ENCODE results near the gene PEX11G. TPM values are rescaled to one million over a fixed set of nuclear protein-coding genes. Genes with fewer than 3 reads are reported as not detected.

PEX11G gene
- polyA plus RNA-seq, 2 of the 4 experiments (the other 2 are of a cell fraction) = 1.3 to 1.9 TPM

DNA sequence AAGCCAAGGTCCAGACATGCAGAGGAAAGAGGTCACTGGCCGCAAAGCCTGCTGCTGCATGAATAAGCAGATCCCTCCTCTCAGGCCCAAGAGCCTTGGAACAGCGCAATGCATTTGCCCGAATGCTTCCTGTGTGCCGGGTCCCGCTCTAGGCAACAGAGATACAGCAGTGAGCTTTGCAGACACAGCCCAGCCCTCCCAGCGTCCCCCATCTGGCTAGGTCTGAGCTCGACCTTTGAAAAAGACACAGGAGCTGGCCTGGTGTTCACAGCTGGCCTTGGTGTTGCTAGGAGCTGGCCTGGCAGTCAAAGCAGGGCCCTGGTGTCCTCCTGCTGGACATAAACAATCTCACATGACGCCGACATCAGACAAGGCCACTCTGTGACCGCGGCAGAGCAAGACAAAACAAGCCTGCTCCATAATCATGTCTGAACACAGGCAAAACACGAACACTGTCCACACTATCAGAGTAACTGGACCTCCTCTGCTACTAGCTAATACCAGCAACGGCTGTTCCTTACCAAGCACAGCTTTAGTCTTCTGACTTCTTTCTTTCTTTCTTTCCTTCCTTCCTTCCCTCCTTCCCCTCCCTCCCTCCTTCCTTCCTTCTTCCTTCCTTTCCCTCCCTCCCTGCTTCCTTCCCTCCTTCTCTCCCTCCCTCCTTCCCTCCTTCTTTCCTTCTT lies 5.7 kb upstream of the PEX11G start:
- CTCF ChIA-PET = interaction anchor here (1.6 kb wide), 1 partner anchor 140 kb away, joined by 4 read pairs; no protein-coding TSS in a partner anchor
- POLR2A ChIA-PET = interaction anchor here (0.7 kb wide), 1 partner anchor 9 kb away, joined by 11 read pairs; no protein-coding TSS in a partner anchor
- Histone ChIP-seq H3K27ac (no peak overlapping the region), H3K9me3 (no peaks in the 10 kb centered on the region), H3K4me3 (no peak overlapping the region), H3K4me2 (no peak overlapping the region), H3K4me1 (peaks cover 1% of the 10 kb centered on the region)
- DNase-seq (ENCODE audit: low read depth in 1 of 2, low spot score in 1 of 2) (no peak), FAIRE-seq (no peak), ATAC-seq (peak; percentile 35 to 54; a peak in 3 of 6 replicates)
- TF ChIP-seq, protein P1, sequence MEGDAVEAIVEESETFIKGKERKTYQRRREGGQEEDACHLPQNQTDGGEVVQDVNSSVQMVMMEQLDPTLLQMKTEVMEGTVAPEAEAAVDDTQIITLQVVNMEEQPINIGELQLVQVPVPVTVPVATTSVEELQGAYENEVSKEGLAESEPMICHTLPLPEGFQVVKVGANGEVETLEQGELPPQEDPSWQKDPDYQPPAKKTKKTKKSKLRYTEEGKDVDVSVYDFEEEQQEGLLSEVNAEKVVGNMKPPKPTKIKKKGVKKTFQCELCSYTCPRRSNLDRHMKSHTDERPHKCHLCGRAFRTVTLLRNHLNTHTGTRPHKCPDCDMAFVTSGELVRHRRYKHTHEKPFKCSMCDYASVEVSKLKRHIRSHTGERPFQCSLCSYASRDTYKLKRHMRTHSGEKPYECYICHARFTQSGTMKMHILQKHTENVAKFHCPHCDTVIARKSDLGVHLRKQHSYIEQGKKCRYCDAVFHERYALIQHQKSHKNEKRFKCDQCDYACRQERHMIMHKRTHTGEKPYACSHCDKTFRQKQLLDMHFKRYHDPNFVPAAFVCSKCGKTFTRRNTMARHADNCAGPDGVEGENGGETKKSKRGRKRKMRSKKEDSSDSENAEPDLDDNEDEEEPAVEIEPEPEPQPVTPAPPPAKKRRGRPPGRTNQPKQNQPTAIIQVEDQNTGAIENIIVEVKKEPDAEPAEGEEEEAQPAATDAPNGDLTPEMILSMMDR (IDR thresholded peaks at IDR 0.05) = no peak
- TF ChIP-seq, protein P2, sequence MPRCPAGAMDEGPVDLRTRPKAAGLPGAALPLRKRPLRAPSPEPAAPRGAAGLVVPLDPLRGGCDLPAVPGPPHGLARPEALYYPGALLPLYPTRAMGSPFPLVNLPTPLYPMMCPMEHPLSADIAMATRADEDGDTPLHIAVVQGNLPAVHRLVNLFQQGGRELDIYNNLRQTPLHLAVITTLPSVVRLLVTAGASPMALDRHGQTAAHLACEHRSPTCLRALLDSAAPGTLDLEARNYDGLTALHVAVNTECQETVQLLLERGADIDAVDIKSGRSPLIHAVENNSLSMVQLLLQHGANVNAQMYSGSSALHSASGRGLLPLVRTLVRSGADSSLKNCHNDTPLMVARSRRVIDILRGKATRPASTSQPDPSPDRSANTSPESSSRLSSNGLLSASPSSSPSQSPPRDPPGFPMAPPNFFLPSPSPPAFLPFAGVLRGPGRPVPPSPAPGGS (IDR thresholded peaks at IDR 0.05) = no peak
- TF ChIP-seq HEYL (CRISPR knock-in tag; IDR thresholded peaks at IDR 0.05) (no peak), NR3C1 (IDR thresholded peaks at IDR 0.05) (no peak), EHF (CRISPR knock-in tag; IDR thresholded peaks at IDR 0.05) (no peak), JUNB (IDR thresholded peaks at IDR 0.05) (no peak), RAD21 (conservative IDR thresholded peaks at IDR 0.05 in 1 of 2, IDR thresholded peaks at IDR 0.05 in 1 of 2) (no peak), RARB (CRISPR knock-in tag; IDR thresholded peaks at IDR 0.05) (no peak), CEBPB (IDR thresholded peaks at IDR 0.05) (no peak), CBX8 (IDR thresholded peaks at IDR 0.05) (no peak), ZSCAN20 (CRISPR knock-in tag; IDR thresholded peaks at IDR 0.05) (no peak), KDM5A (IDR thresholded peaks at IDR 0.05) (no peak), TFCP2L1 (CRISPR knock-in tag; IDR thresholded peaks at IDR 0.05) (no peak), NFE2L2 (conservative IDR thresholded peaks at IDR 0.05; ENCODE audit: low read length) (no peak), TP53 (CRISPR knock-in tag; IDR thresholded peaks at IDR 0.05) (no peak), MYC (IDR thresholded peaks at IDR 0.05; ENCODE audit: borderline replicate concordance, low read length) (no peak)
- TF ChIP-seq, protein P3, sequence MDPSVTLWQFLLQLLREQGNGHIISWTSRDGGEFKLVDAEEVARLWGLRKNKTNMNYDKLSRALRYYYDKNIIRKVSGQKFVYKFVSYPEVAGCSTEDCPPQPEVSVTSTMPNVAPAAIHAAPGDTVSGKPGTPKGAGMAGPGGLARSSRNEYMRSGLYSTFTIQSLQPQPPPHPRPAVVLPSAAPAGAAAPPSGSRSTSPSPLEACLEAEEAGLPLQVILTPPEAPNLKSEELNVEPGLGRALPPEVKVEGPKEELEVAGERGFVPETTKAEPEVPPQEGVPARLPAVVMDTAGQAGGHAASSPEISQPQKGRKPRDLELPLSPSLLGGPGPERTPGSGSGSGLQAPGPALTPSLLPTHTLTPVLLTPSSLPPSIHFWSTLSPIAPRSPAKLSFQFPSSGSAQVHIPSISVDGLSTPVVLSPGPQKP (IDR thresholded peaks at IDR 0.05; ENCODE audit: low read depth, low read length) = no peak
- TF ChIP-seq, protein P4, sequence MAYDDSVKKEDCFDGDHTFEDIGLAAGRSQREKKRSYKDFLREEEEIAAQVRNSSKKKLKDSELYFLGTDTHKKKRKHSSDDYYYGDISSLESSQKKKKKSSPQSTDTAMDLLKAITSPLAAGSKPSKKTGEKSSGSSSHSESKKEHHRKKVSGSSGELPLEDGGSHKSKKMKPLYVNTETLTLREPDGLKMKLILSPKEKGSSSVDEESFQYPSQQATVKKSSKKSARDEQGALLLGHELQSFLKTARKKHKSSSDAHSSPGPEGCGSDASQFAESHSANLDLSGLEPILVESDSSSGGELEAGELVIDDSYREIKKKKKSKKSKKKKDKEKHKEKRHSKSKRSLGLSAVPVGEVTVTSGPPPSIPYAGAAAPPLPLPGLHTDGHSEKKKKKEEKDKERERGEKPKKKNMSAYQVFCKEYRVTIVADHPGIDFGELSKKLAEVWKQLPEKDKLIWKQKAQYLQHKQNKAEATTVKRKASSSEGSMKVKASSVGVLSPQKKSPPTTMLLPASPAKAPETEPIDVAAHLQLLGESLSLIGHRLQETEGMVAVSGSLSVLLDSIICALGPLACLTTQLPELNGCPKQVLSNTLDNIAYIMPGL (CRISPR knock-in tag; IDR thresholded peaks at IDR 0.05; ENCODE audit: borderline replicate concordance) = no peak
- TF ChIP-seq, protein P5, sequence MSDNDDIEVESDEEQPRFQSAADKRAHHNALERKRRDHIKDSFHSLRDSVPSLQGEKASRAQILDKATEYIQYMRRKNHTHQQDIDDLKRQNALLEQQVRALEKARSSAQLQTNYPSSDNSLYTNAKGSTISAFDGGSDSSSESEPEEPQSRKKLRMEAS (IDR thresholded peaks at IDR 0.05) = no peak
- WGBS (ENCODE audit: missing lambda C conversion rate) = 75% methylated on average over 13 of the region's 13 CpGs

DNA sequence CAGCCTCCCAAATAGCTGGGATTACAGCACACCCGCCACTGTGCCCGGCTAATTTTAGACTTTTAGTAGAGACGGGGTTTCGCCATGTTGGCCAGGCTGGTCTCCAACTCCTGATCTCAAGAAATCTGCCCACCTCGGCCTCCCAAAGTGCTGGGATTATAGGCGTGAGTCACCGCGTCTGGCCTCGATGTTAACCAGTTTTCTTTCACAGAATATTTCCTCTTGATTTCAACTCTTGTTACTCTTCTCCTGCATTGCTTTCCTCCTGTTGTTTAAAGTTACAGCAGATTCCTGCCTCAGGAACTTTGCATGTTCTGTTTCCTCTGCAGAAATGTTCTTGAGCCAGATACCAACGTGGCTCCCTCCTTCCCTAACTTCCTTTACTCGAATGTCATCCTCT lies 3.7 kb upstream of the PEX11G start:
- FAIRE-seq = no peak
- no peak overlapping the region for H3K27ac ChIP-seq
- no peak for TF ChIP-seq SMC3 (IDR thresholded peaks at IDR 0.05)
- no peak for TF ChIP-seq SREBF2 (IDR thresholded peaks at IDR 0.05)
- no peak for TF ChIP-seq JUN (IDR thresholded peaks at IDR 0.05)
- ATAC-seq = no peak
- POLR2A ChIA-PET = no interaction called here
- H3K4me3 ChIP-seq = no peak overlapping the region
- H3K9me3 ChIP-seq = no peaks in the 10 kb centered on the region
- CTCF ChIA-PET = interaction anchor here (0.7 kb wide), 1 partner anchor 47 kb away, joined by 3 read pairs; no protein-coding TSS in a partner anchor
- peaks cover 7% of the 10 kb centered on the region for H3K4me1 ChIP-seq
- no peak for DNase-seq (ENCODE audit: low read depth in 1 of 2, low spot score in 1 of 2)
- 85% methylated on average over 11 of the region's 11 CpGs for WGBS (ENCODE audit: missing lambda C conversion rate)
- H3K4me2 ChIP-seq = no peak overlapping the region
